ENCODE measurements around the gene CDK5. TPM values are rescaled to one million over a fixed set of nuclear protein-coding genes. Genes with fewer than 3 reads are reported as not detected.

Gene CDK5
- total and polyA plus RNA-seq, 10 donors: 6.3 to 17.9 (median 9.7) TPM

DNA sequence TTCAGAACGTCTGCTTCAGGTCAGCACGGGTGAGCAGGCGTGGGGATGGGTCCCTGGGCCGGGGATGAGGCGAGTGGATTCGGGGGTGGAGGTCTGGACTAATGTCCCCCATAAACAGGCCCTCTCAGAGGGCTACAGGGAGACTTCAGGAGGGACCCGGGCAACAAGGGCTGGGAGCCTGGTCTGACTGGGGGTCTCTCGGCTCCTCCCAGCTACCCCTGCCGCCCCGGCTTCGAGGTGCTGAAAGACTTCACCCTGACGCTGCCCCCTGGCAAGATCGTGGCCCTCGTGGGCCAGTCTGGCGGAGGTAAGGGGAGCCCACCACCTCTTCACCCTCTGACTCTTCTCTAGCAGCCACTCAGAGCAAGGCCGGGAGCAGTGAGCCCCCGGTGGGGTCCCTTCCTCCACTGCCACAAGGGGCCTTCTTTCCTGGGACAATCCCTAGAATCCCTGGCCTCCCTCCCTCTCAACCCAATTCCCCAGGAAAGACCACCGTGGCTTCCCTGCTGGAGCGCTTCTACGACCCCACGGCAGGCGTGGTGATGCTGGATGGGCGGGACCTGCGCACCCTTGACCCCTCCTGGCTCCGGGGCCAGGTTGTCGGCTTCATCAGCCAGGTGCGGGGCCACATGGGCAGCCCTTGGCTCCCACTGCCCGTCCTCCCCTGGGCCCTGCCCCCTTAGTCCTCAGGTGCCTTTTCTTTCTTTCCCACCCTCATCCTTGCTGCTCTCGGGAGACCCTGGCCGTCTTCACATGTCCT is 16.9 kb downstream of the CDK5 start:
- WGBS, 5 donors: 93 to 95% (median 94%) methylated on average over 28 to 30 of the region's 30 CpGs
- peaks cover 0 to 18% (median 11%) of the 10 kb centered on the region in 6 donors for H3K4me1 ChIP-seq
- H3K4me3 ChIP-seq: no peak overlapping the region
- TF ChIP-seq POLR2AphosphoS5 (IDR thresholded peaks at IDR 0.05) (peak in 1 of 3 donors; percentile 37), POLR2A (IDR thresholded peaks at IDR 0.05) (no peak)
- H3K36me3 ChIP-seq: peaks cover 0 to 68% (median 33%) of the 10 kb centered on the region in 6 donors
- no peak for DNase-seq
- no peak overlapping the region for H3K27ac ChIP-seq
- intact Hi-C loops (cut with DNase I; ENCODE audit: low total_unique reads): no loop called here
- no peaks in the 10 kb centered on the region for H3K27me3 ChIP-seq (replicated peaks in 1 of 7)
- no peaks in the 10 kb centered on the region for H3K9me3 ChIP-seq

DNA sequence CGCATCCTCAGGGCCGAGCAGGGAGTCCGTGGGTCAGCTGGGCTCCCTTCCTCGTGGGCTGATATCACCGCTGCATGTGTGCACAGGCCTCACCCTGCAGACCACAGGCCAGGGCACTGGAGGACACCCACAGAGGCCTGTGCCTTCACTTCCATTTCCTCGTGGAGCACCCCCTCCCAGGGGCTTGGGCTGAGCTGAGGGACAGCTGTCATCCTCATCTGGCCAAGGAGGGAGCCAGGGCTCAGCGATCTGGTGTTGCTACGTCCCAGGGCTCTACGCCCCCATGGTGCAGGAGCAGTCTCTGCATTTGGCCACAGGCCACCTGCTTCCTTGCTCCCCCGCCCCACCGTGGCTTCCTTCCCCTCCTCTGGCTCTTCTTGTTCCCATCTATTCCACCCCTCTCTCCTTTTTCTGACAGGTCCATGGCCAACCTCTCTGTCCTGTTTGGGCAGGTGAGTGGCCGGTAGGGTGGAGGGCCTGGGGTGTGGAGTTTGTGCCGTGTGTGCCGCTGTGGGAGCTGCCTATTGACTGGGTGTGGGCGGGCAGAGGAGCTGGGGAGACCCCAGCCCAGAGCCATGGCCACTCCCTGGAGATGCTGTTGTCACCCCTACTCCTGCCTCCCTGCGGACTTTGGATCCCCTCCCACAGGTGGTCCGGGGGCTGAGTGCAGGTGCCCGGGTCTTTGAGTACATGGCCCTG is 17.7 kb downstream of the CDK5 start:
- no peak overlapping the region for H3K4me3 ChIP-seq
- no peak overlapping the region for H3K27ac ChIP-seq
- no peak for DNase-seq
- H3K27me3 ChIP-seq (replicated peaks in 1 of 7): no peaks in the 10 kb centered on the region
- no peaks in the 10 kb centered on the region for H3K9me3 ChIP-seq
- WGBS, 5 donors: 64 to 72% (median 68%) methylated on average over 17 to 18 of the region's 18 CpGs
- TF ChIP-seq, protein P1, sequence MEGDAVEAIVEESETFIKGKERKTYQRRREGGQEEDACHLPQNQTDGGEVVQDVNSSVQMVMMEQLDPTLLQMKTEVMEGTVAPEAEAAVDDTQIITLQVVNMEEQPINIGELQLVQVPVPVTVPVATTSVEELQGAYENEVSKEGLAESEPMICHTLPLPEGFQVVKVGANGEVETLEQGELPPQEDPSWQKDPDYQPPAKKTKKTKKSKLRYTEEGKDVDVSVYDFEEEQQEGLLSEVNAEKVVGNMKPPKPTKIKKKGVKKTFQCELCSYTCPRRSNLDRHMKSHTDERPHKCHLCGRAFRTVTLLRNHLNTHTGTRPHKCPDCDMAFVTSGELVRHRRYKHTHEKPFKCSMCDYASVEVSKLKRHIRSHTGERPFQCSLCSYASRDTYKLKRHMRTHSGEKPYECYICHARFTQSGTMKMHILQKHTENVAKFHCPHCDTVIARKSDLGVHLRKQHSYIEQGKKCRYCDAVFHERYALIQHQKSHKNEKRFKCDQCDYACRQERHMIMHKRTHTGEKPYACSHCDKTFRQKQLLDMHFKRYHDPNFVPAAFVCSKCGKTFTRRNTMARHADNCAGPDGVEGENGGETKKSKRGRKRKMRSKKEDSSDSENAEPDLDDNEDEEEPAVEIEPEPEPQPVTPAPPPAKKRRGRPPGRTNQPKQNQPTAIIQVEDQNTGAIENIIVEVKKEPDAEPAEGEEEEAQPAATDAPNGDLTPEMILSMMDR (IDR thresholded peaks at IDR 0.05 in 8 of 11, conservative IDR thresholded peaks at IDR 0.05 in 3 of 11): no peak
- peak in 1 of 3 donors; percentile 27 for TF ChIP-seq POLR2AphosphoS5 (IDR thresholded peaks at IDR 0.05)
- no peak for TF ChIP-seq POLR2A (IDR thresholded peaks at IDR 0.05)
- intact Hi-C loops (cut with DNase I; ENCODE audit: low total_unique reads): no loop called here
- H3K4me1 ChIP-seq: peaks cover 0 to 18% (median 11%) of the 10 kb centered on the region in 6 donors
- peaks cover 0 to 68% (median 39%) of the 10 kb centered on the region in 6 donors for H3K36me3 ChIP-seq

DNA sequence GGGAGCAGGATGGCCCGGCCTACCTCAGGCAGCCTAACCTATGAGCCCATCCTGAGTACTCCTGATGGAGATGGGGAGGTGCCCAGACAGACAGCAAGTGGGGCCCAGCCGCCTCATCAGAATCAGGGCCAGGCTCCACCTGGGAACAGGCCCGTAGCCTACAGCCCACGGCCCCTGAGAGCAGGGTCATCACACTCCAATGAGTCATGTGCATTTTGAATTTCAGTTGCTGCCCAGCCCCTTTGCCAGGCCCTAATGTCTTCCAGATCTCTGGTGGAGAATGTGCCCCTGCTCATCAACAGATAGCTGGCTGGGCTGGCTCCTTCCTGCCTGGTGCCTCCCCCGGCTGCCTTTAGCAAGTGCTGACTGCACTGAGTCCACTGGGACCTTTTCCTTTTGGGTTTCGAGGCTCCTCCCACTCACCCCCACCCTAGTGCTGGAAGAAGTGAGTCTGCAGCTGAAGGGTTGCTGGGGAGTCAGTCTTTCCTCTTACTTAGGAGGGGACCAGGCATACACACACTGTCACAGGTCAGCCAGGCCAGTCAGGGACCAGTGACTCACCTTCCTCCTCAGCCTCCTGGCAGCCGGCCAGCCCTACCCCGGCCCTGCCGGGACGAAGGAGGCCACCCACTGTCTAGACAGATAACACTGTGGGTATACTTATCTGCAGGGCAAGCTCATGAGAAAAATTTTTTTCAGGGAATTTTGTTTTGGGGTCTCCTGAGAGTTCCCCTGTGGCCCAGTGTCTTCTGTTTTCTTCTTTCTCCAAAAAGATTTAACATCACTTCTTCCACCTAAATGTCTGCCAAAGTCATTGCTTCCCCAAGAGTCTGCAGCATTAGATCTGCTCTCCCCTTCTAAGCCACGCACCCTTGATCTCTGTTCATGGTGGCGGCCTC is 18.5 kb downstream of the CDK5 start:
- 41 to 49% (median 45%) methylated on average over 12 of the region's 12 CpGs for WGBS, 5 donors
- Histone ChIP-seq H3K9me3 (no peaks in the 10 kb centered on the region), H3K4me1 (peaks cover 0 to 18% (median 11%) of the 10 kb centered on the region in 6 donors), H3K4me3 (no peak overlapping the region), H3K36me3 (peaks cover 0 to 68% (median 39%) of the 10 kb centered on the region in 6 donors), H3K27me3 (replicated peaks in 1 of 7) (no peaks in the 10 kb centered on the region), H3K27ac (peak overlapping the region in 2 of 8 donors; percentile 5 to 36)
- intact Hi-C loops (cut with DNase I; ENCODE audit: low total_unique reads): no loop called here
- TF ChIP-seq POLR2A (IDR thresholded peaks at IDR 0.05): no peak
- peak in 2 of 3 donors; percentile 21 to 50 for TF ChIP-seq POLR2AphosphoS5 (IDR thresholded peaks at IDR 0.05)
- TF ChIP-seq, protein P1 (IDR thresholded peaks at IDR 0.05 in 8 of 11, conservative IDR thresholded peaks at IDR 0.05 in 3 of 11): no peak
- no peak for DNase-seq

DNA sequence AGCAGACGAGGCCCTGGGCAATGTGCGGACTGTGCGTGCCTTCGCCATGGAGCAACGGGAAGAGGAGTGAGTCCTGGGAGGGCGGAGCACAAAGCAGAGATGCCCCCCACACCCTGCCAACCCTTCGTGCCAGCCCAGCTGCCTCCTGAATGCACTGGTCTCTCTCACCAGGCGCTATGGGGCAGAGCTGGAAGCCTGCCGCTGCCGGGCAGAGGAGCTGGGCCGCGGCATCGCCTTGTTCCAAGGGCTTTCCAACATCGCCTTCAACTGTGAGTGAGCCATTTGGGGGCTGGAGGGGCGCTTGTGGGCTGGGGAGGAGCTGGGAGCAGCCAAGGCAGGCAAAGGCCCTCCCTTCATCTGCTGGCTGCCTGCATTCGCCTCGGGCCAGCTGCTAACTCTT is 21.8 kb downstream of the CDK5 start:
- Histone ChIP-seq H3K4me3 (no peak overlapping the region), H3K27me3 (replicated peaks in 1 of 7) (no peaks in the 10 kb centered on the region), H3K36me3 (peaks cover 0 to 69% (median 35%) of the 10 kb centered on the region in 6 donors), H3K4me1 (peaks cover 0 to 19% (median 11%) of the 10 kb centered on the region in 6 donors), H3K9me3 (no peaks in the 10 kb centered on the region), H3K27ac (no peak overlapping the region)
- DNase-seq: no peak
- intact Hi-C loops (cut with DNase I; ENCODE audit: low total_unique reads): no loop called here
- 91 to 98% (median 96%) methylated on average over 15 to 17 of the region's 17 CpGs for WGBS, 5 donors
- TF ChIP-seq, protein P1 (IDR thresholded peaks at IDR 0.05 in 8 of 11, conservative IDR thresholded peaks at IDR 0.05 in 3 of 11): no peak
- TF ChIP-seq POLR2A (IDR thresholded peaks at IDR 0.05): no peak
- TF ChIP-seq POLR2AphosphoS5 (IDR thresholded peaks at IDR 0.05): no peak

Measured in spleen (tissue), 11 donors.